Measurements from ENCODE around the gene FHIP2A.
A peak's percentile ranks its signal among the peaks of the same experiment; 100 is the strongest.
"Not testable (repeated sequence)": the region's sequence is repeated elsewhere in the genome, so short reads cannot be mapped to it uniquely, and the experiment has no call there.

Gene FHIP2A

DNA sequence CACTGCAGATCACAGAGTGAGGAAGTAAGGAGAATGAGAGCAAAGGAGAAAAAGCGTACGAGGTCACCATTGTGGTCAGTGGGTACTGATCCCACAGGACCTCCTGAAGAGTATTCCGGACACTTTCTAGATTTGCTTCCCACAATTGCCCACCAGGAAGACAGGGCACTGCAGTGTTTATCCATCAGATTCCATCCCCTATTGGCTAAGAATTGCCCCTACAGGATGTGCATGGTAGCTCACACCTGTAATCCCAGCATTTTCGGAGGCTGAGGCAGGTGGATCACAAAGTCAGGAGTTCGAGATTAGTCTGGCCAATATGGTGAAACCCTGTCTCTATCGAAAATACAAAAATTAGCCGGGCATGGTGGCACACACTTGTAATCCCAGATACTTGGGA, 5.3 kb upstream of the FHIP2A start:
- DNase-seq = no peak

DNA sequence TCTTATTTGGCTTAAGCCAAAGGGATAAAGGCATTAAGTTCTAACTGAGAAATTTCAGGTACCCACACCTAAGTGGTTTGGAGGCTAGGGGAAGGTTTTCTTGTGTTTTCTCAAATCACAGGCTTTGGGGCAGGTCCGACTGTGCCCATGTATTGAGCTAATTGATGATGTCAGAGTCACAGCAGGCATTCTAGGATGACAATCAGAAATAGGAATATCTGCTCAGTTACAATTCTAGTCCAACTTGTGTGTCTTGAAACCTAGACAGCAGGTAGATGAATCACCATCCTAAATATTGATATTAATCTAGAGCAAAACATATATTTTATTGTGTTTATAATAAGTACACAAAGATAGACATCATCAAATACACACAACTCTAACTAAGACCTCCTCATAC, 2.3 kb upstream of the FHIP2A start:
- DNase-seq = no peak

DNA sequence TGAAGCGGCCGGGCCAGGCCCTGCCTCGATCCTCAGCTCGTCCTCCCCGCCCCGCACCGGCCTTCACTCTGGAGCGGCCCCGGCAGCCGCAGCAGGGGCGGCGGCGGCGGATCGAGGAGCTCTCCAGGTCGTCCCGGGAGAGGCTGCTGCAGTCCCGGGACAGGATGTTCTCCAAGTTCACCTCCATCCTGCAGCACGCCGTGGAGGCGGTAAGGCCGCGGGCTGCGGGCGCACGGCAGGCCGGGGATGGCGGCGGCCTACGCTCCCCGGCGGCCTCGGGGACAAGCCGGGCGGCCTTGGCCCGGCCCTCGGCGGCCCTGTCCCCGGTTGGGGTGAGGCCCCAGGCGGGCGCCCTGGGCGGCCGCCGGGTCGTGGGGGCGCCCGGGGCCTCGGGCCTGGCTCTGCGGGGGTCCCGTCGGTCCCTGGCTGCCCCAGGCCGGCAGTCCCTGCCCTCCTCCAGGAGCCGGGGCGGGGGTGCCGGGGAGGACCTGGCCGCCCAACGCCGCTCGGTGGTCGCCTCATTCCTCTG, 399 bp downstream of the FHIP2A start:
- DNase-seq = no peak

DNA sequence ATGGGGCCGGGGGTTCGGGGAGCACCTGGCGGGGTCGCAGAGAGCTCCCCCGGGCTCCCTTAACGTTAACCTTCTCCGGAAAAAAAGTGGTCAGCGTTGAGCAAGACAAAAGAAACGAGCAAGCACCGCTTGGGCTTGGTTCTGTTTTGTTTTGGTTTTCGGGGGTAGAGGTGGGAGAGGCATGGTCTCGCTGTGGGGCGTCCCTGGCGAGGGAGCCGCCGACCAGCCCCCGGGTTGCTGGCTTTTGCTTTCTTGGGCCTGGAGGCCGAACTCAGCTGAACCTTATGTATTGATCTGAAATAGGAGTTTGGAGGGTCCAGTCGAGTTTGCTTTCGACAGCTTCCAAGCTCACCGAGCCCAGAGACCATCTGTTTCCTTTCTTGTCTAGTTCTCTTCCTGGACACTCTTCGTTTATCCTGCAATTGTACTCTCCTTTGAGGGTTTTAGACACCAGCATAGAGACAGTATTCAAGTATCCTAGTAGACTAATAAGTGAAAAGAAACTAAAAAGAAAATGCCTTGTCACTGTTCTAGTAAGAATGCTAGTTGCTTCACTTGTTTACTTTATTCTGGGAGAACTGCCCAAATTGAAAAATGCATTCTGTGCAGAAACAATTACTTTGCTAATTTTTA, 980 bp downstream of the FHIP2A start:
- peak in 1 of 2 donors; percentile 31 for DNase-seq

DNA sequence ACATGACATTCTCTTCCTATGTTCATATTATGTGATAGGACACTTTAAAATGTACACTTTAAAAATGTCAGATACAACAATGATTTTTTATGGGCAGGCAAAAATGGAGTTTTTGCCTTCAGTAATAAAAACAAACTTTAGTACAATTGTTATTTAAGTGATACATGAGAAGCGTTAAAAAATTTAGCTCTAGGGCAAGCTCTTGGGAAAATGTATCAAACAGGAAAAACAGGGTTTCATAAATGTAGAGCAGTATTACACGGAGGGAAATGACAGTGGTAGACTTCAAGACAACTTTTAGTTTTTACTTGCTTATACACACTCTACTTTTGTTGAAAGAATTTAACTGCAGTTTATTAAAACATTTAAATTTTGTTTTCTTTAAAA, 1.5 kb downstream of the FHIP2A start:
- DNase-seq = no peak

DNA sequence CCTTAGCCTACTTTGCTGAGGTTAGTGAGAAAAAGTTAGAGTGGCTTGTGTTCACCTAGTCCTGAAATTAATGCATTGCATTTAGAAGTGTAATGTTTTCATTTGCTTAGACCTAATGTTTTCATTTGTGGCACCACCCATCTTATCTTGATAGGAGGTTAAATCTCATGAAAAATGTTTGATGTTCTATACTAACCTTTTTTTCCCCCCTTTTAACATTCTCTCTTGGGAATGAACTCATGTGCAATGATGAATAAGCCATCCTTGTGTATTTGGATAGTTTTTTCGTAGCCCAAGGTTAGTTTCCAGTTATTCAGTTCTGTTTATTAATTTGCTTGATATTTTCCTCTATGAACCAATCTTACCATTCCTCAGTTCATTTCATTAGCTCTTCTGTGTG, 2.8 kb downstream of the FHIP2A start:
- DNase-seq = no peak

DNA sequence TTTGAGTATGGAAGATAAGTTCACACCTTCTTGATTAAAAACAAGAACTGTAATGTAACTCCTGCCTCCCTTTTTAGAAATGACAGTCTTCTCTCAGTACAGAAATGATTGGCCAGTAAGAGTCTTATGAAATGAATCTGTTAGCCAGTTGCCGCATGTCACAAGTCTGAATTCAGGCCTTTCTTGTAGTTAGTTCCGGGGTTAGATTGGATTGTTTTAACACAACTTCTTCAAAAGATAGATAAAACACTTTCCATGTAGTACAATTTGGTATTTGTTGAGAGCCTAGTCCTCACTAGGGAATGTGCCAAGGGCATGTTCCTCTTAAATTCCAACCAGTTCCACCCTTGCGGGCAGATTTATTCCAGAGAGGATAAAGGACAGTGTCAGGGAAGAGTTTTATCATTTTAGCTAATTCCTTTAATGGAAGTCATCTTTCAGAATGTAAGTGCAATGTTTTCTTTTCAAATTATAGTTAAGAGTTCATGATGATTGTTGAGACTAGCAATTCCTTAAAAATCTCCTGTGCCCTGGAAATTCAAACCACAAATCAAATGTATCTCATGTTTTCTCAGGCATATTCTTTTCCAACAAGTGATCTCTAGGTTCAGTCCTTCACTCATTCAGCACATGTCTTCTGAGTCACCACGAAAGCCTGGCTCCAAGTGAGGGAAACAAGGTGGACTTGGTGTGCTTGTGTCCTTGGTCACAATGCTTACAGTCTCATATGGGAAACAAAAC, 4.1 kb downstream of the FHIP2A start:
- DNase-seq = no peak

DNA sequence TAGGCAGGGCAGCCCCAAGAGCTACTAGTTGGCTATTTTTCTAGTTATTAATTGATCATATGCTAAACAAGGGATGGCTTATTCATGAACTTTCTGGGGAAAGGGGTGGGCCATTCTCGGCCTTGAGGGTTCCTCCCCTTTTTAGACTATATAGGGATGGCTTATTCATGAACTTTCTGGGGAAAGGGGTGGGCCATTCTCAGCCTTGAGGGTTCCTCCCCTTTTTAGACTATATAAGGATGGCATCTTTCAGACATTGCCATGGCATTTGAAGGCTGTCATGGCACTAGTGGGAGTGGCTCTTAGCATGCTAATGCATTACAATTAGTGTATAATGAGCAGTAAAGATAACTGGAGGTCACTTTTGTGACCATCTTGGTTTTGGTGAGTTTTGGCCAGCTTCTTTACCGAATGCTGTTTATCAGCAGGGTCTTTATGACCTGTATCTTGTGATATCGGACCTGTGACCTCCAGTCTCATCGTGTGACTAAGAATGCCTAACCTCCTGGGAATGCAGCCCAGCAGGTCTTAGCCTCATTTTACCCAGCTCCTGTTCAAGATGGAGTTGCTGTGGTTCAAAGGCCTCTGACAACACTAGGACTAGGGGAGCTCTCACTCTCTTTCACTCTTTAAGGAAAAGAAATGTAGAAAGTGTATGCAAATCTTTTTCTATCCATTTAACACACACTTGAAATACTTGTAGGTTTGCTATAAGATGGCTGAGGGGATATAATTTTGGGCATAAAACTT, 7.8 kb downstream of the FHIP2A start:
- DNase-seq = no peak

DNA sequence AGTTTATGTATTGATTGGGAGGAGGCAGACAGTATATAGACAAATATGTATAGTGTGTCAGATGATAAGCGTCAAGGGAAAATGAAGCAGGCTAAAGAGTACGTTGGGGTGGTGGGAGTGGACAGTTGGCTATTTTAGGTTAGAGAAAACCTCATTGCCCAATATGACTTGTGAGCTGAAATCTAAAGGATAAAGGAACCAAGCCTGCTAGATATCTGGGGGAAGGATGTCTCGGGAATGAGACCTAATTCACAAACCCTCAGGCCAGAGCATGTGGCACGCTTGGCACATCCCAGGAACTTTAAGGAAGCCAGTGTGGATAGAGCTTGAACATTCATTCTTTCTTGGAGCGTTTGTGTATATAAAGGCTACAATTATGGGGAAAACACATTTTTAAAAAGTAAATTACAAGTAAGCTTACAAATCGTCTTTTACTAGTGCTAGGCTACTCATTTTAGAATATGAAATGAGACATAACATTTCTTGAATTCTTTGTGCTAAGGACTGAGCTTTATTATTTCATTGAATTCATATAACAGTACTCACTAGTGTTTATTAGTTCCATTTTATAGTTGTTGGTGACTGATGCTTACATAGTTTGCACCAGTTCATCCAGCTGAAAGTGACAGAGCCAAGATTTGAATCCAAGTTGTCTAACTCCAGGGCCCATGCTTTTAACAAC, 9.7 kb downstream of the FHIP2A start:
- no peak for DNase-seq

DNA sequence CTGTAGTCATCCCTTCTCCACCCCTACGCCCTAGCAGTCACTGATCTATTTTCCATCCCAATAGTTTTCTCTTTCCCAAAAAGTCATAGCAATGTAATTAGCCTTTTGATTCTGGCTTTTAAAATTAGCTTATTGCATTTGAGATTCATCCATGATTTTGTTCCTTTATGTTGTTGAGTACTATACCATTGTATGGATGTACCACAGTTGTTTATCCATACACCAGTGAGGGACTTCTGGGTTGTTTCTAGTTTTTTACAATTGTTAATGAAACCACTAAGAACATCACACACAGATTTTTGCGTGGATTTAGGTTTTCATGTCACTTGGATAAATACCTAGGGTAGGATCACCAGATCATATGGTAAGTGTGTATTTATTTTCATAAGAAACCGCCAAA, 16.1 kb downstream of the FHIP2A start:
- no peak for DNase-seq

DNA sequence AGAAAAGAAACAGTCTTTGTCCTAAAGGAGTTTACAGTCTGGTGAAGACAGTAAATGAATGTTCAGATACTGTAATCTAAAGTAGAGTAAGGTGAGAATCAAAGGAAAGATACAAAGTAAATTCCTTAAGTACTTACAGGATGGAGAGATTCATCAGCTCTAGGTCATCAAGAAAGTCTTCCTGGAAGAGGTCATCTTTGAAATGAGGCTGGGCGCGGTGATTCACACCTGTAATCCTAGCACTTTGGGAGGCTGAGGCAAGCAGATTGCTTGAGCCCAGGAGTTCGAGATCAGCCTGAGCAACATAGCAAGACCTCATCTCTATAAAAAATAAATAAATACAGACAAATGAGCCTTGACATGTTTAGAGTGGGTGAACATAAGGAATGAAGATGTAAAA, 18.3 kb downstream of the FHIP2A start:
- no peak for DNase-seq

DNA sequence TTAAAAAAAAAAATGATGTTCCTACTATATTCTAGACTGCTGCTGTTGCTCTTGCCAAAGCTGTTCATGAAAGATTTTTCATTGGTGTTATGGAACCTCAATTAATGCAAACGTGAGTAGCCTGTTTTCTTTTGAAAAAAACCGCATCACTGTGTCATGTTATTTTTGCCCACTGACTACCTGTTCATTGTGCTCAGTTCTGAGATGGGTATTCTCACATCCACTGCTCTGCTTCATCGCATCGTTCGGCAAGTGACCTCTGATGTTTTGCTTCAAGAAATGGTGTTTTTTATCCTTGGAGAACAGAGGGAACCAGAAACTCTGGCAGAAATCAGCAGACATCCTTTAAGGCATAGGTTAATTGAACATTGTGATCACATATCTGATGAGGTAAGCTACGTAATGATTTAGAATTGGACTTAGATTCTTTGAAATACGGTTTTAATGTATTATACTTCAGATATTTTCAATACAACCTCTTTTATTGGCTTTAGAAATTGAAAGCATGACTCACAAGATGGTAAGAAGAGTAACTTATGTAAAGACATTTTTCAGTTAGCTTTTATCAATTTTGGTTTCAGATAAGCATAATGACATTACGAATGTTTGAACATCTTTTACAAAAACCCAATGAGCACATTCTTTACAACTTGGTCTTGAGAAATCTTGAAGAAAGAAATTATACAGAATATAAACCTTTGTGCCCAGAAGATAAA, 24.6 kb downstream of the FHIP2A start:
- no peak for DNase-seq

DNA sequence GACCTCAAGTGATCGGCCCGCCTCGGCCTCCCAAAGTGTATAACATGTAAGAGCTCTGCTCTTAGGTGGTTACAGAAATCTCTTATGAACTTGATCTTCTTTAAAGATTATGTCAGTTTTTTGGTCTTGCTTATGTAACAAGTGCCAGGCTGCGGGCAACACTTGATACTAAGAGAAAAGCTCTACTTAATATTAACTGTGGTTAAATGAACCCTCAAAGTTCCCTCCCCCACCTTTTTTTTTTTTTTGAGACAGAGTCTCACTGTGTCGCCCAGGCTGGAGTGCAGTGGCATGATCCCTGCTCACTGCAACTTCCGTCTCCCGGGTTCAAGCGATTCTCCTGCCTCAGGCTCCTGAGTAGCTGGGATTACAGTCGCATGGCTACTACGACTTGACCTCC, 25.9 kb downstream of the FHIP2A start:
- DNase-seq = not testable (repeated sequence)

DNA sequence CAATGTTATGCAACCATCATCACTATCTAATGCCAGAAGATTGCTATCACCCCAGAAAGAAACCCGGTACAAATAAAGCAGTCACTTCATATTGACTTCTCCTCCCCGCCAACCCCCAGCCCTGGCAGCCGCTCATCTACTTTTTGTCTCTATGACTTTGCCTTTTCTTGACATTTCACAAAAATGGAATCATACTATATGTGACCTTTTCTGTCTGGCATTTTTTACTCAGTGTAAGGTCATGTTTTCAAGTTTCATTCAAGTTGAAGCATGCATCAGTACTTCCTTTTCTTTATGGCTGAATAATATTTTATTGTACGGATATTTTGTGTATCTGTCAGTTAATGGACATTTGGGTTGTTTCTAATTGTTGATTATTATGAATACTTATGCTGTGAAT, 28.1 kb downstream of the FHIP2A start:
- no peak for DNase-seq

DNA sequence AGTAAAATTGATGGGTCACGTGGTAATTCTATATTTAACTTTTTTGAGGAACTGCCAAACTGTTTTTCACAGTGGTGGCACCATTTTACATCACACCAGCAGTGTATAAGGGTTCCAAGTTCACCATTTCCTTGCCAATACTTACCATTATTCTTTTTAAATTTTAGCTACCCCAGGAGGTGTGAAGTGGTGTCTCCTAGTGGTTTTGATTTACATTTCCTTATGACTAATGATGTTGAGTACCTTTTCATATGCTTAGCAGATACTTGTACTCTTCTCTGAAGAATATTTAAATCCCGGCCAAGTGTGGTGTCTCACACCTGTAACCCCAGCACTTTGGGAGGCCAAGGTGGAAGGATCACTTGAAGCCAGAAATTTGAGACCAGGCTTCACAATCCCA, 28.5 kb downstream of the FHIP2A start:
- DNase-seq = no peak

DNA sequence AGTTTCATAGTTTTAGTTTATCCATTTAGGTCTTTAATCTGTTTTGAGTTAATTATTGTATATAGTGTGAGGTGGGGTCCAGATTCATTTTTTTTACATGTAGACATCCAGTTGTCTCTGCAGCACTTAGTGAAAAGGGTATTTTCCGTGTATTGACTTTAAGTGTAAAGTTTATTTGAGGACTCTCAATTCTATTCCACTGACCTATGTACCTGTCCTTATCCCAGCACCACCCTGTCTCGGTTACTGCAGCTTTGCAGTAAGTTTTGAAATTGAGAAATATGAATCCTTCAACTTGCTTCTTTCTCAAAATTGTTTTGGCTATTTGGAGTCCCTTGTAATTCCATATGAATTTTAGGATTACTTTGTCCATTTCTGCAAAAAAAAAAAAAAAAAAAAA, 29.8 kb downstream of the FHIP2A start:
- no peak for DNase-seq

DNA sequence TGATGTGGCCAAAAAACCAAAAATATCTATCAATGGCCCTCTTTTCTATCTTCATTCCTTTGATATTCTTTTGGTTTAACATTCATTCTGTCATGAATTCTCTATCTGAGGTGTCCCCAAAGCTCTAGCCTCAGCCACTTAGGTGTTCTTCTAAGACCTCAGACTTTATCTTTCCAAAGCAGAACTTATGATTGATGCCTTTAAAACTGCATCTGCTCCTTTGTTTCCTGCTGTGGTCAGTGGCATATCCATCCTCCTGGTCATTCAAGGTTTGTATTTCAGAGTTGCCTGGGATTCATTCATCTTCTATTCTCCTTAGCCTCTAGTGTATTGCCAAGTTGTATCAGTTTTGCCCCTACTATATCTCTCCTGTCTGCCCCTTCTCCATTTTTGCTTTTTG, 30.6 kb downstream of the FHIP2A start:
- no peak for DNase-seq

DNA sequence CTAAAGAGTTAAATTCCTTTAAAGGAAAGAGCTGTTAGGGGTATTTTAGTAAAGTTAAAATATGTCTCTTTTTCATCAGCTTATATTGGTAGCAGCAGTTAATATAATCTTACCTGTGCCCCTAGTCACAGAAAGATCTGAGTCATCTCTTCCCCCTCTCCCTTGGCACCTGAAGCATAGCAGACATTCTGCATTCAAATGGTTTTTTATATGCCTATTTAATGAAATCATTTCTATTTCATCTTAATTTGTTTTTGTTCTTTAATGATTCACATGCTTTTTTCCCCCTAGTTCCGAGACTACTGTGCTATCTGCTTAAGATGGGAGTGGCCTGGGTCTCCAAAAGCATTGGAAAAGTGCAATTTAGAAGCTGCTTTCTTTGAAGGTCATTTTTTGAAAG, 33.3 kb downstream of the FHIP2A start:
- no peak for DNase-seq

DNA sequence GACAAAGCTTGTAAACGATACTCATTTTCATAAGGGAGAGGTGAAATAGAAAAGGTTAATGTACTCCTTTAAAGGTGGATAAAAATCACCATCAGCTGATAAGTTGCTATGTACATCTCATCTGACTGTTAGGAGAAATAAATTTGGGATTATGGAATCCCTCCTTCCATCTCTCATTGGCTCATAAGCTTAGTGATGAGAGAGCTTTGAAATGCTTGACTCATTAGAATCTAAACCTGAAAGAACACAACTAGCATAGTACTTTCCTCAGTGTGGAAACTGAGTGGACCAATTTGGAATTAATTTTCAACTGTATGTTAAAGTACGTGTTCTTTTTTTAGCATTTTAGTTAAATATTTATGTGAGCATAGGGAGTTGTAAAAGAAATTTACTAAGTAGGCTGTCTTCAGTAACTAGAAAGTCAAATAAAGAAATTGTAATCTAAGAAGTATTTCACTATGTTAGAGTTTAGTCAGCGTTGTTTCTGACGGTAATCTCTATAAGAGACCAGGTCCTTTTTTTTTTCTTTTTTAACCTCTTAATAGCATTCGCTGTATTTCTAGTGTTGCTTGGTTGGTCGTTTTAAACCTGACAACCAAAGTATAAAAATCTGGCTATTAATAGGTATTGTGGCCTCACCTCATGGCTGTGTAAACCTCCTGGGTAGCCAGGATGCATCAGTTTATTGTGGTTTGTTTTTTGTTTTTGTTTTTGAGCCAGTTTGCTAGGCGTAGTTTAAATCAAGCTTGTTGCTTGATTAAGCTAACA, 34.4 kb downstream of the FHIP2A start:
- DNase-seq = peak in 1 of 2 donors; percentile 7

DNA sequence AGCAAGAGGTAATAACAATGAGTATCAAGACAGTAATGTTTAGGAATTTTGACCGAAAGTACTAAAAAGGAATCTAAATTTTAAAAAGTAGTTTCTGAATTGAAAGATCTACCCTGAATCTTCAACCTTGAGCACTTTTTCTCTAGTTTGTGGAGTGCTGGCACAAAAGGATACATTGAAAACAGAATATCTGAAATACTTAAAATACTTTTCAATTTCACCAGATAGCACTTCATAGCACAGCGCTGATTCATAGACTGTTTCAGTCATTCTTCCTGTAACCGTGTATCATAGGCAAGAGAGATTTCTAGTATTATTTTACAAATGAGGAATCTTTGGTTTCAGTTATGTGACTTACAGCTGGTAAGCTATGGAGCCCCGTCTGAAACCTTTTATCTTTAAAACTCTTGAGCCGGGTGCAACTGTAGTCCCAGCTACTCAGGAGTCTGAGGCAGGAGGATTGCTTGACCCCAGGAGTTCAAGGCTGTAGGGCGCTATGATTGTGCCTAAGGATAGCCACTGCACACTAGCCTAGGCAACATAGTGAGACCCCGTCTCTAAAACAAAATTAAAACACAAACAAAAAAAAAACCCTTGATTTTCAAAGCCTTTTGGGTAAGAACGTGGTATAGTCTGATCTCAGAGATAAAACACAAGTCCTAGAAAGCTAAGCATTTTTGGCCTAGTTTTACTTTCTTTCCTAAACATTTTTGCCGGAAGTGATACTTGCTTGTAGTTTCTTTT, 35.1 kb downstream of the FHIP2A start:
- peak in 1 of 2 donors; percentile 9 for DNase-seq

DNA sequence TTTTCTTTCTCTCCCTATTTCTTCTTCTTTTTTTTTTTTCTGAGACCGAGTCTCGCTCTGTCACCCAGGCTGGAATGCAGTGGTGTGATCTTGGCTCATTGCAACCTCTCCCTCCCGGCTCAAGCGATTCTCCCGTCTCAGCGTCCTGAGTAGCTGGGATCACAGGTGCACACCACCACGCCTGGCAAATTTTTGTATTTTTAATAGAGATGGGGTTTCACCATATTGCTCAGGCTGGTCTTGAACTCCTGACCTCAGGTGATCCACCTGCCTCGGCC, 35.6 kb downstream of the FHIP2A start:
- not testable (repeated sequence) for DNase-seq

Measured in CD4-positive, alpha-beta T cell treated with Interferon alpha-2 for 1 hour (primary cell).